HEK293 (cell line): ENCODE data around the gene CHPT1.

Source experiments
- CTCF ChIA-PET: fragments of 350-600 bp; formaldehyde crosslinking; extraction: SDS; loops from one replicate; lab custom pipeline; 2021; ENCODE audit warnings: antibody characterized with exemption; lab: Yijun Ruan, JAX
- POLR2A ChIA-PET: fragments of 300-600 bp; formaldehyde crosslinking; extraction: SDS; loops from one replicate; lab custom pipeline; 2020; ENCODE audit warnings: antibody characterized with exemption, inconsistent platforms; lab: Yijun Ruan, JAX
- H3K27ac ChIP-seq: fragments of 200-500 bp; sonication (Bioruptor generic); 2 replicates; pipeline ENCODE4 v1.5.1; 2014; ENCODE audit warnings: low read depth, low read length, control low read depth, inconsistent platforms; ENCODE audit errors: extremely low read depth
- H3K36me3 ChIP-seq, 2 experiments: fragments of 200-500 bp in 1 of 2; sonication (Bioruptor generic) in 1 of 2; 1 replicate in 1 of 2; 2 replicates in 1 of 2; pipeline ENCODE4 v1.5.1; 2014 to 2017; ENCODE audit warnings: inconsistent platforms in 2 of 2, low read length in 2 of 2; ENCODE audit not compliant: control insufficient read depth in 2 of 2, insufficient read depth in 1 of 2
- H3K4me1 ChIP-seq: fragments of 200-500 bp; sonication (Bioruptor generic); 2 replicates; pipeline ENCODE4 v1.5.1; 2014; ENCODE audit warnings: mild to moderate bottlenecking, low read length, inconsistent platforms; ENCODE audit not compliant: control insufficient read depth, insufficient read depth
- H3K4me3 ChIP-seq: 2 replicates; pipeline ENCODE4 v1.5.1; 2011; ENCODE audit warnings: low read depth, mild to moderate bottlenecking, control low read depth, low read length, moderate library complexity
- H3K9me3 ChIP-seq: fragments of 200-500 bp; sonication (Bioruptor generic); 2 replicates; pipeline ENCODE4 v1.5.1; 2014; ENCODE audit warnings: low read depth, low read length, inconsistent platforms; ENCODE audit not compliant: control insufficient read depth, insufficient read depth
- GLI4 ChIP-seq: fragments of 450-650 bp; formaldehyde crosslinking; IDR thresholded peaks from 2 replicates; pipeline ENCODE4 v1.5.1; 2016; ENCODE audit warnings: missing biosample characterization, missing genetic modification characterization
- KLF1 ChIP-seq: fragments of 450-650 bp; formaldehyde crosslinking; IDR thresholded peaks from 2 replicates; pipeline ENCODE4 v1.5.1; 2016; ENCODE audit warnings: missing biosample characterization, missing genetic modification characterization
- KLF16 ChIP-seq: fragments of 450-650 bp; formaldehyde crosslinking; IDR thresholded peaks from 2 replicates; pipeline ENCODE4 v1.5.1; 2017; ENCODE audit warnings: missing biosample characterization, missing genetic modification characterization
- SALL2 ChIP-seq: fragments of 450-650 bp; formaldehyde crosslinking; IDR thresholded peaks from 2 replicates; pipeline ENCODE4 v1.5.0; 2017; ENCODE audit warnings: missing biosample characterization, mild to moderate bottlenecking, missing genetic modification characterization, borderline replicate concordance
- SCRT2 ChIP-seq: fragments of 450-650 bp; formaldehyde crosslinking; IDR thresholded peaks from 2 replicates; pipeline ENCODE4 v1.5.1; 2016; ENCODE audit warnings: missing biosample characterization, missing genetic modification characterization
- SP2 ChIP-seq: fragments of 450-650 bp; formaldehyde crosslinking; IDR thresholded peaks from 2 replicates; pipeline ENCODE4 v1.5.1; 2016; ENCODE audit warnings: missing biosample characterization, missing genetic modification characterization
- SP7 ChIP-seq: fragments of 450-650 bp; formaldehyde crosslinking; IDR thresholded peaks from 2 replicates; pipeline ENCODE4 v1.5.1; 2016; ENCODE audit warnings: missing biosample characterization, missing genetic modification characterization
- ZBTB17 ChIP-seq: fragments of 450-650 bp; formaldehyde crosslinking; IDR thresholded peaks from 2 replicates; pipeline ENCODE4 v1.5.1; 2016; ENCODE audit warnings: missing biosample characterization, missing genetic modification characterization
- ZEB2 ChIP-seq: fragments of 450-650 bp; formaldehyde crosslinking; IDR thresholded peaks from 2 replicates; pipeline ENCODE4 v1.5.1; 2016; ENCODE audit warnings: missing biosample characterization, missing genetic modification characterization
- ZNF239 ChIP-seq: fragments of 450-650 bp; formaldehyde crosslinking; IDR thresholded peaks from 2 replicates; pipeline ENCODE4 v1.5.1; 2016; ENCODE audit warnings: missing biosample characterization, missing genetic modification characterization
- ZNF302 ChIP-seq: fragments of 450-650 bp; formaldehyde crosslinking; IDR thresholded peaks from 2 replicates; pipeline ENCODE4 v1.5.1; 2016; ENCODE audit warnings: missing biosample characterization, missing genetic modification characterization, low read depth
- ZNF324 ChIP-seq: fragments of 450-650 bp; formaldehyde crosslinking; IDR thresholded peaks from 2 replicates; pipeline ENCODE4 v1.5.1; 2016; ENCODE audit warnings: missing biosample characterization, missing genetic modification characterization
- ZNF426 ChIP-seq: fragments of 450-650 bp; formaldehyde crosslinking; IDR thresholded peaks from 2 replicates; pipeline ENCODE4 v1.5.1; 2017; ENCODE audit warnings: missing biosample characterization, missing genetic modification characterization, mild to moderate bottlenecking, inconsistent platforms, moderate library complexity
- ZNF544 ChIP-seq: fragments of 450-650 bp; formaldehyde crosslinking; IDR thresholded peaks from 2 replicates; pipeline ENCODE4 v1.5.0; 2017; ENCODE audit warnings: missing biosample characterization, missing genetic modification characterization
- ZNF549 ChIP-seq: fragments of 450-650 bp; IDR thresholded peaks from 2 replicates; pipeline ENCODE4 v1.5.1; 2018; ENCODE audit warnings: missing biosample characterization, missing genetic modification characterization, mild to moderate bottlenecking, inconsistent platforms, moderate library complexity
- TF ChIP-seq, protein P1 (sequence below): fragments of 450-650 bp; formaldehyde crosslinking; IDR thresholded peaks from 2 replicates; pipeline ENCODE4 v1.5.1; 2016; ENCODE audit warnings: missing biosample characterization, missing genetic modification characterization
- TF ChIP-seq, protein P2 (sequence below): fragments of 450-650 bp; formaldehyde crosslinking; IDR thresholded peaks from 2 replicates; pipeline ENCODE4 v1.5.1; 2016; ENCODE audit warnings: missing biosample characterization, missing genetic modification characterization
- TF ChIP-seq, protein P3 (sequence below): fragments of 450-650 bp; formaldehyde crosslinking; IDR thresholded peaks from 2 replicates; pipeline ENCODE4 v1.5.1; 2016; ENCODE audit warnings: missing biosample characterization, missing genetic modification characterization
- TF ChIP-seq, protein P4 (sequence below): fragments of 450-650 bp; formaldehyde crosslinking; IDR thresholded peaks from 2 replicates; pipeline ENCODE4 v1.5.1; 2016; ENCODE audit warnings: missing biosample characterization, missing genetic modification characterization
- TF ChIP-seq, protein P5 (sequence below): fragments of 450-650 bp; formaldehyde crosslinking; IDR thresholded peaks from 2 replicates; pipeline ENCODE4 v1.5.1; 2016; ENCODE audit warnings: missing biosample characterization, missing genetic modification characterization, borderline replicate concordance

CHPT1 gene

DNA sequence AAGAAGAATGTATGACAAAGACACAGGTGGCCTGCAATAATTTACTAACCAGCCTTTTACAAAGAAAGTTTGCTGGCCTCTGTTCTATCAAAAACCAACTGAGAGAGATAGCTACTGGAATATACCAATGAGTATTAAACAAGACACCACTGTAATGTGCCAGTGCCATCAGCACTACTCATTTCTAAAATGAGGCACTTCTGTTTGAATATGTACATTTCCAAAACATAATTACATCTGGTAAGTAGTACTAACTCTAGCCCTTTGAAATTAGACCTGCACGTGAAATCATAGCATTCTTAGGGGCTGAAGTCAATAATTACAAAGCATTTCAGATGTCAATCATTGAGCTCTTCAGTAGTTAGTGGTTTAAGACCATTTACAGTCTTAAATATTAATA is 48.8 kb downstream of the CHPT1 start:
- ChIA-PET POLR2A (no interaction called here), CTCF (interaction anchor here (0.6 to 1.9 kb wide), 4 partner anchors 14 to 642 kb away, joined by 3 to 5 read pairs (median 4); no protein-coding TSS in a partner anchor)
- Histone ChIP-seq H3K9me3 (no peaks in the 10 kb centered on the region), H3K36me3 (peaks cover 11 to 59% of the 10 kb centered on the region in 2 experiments), H3K4me3 (no peak overlapping the region), H3K27ac (no peak overlapping the region), H3K4me1 (no peaks in the 10 kb centered on the region)
- TF ChIP-seq ZNF239 (tag by site-specific recombination) (no peak), SP7 (0 out of 2 replicates have a peak, but pooled peaks have one; percentile 31), KLF1 (tag by site-specific recombination) (no peak), ZNF324 (no peak)

DNA sequence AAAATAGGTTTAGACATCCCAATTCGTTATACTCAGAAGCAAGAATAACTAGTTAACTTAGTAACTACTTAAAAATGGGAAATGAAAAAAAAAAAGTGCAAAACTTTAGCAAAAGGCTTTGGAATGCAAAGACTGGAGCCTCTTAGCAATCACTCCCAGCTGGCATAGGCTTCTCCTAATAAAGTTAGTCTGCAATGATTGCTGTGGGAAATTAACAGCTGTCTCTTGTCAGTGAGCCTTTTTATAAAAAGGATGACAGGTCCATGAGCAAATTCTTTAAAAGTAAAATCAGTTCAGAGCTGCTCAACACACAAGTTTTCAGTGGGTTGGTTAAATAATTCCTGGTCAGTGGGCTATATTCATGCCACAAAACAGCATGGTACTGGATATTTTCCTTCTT is 49.2 kb downstream of the CHPT1 start:
- Histone ChIP-seq H3K4me3 (no peak overlapping the region), H3K36me3 (peaks cover 11 to 61% of the 10 kb centered on the region in 2 experiments), H3K27ac (no peak overlapping the region), H3K4me1 (no peaks in the 10 kb centered on the region), H3K9me3 (no peaks in the 10 kb centered on the region)
- TF ChIP-seq ZNF302: no peak
- no peak for TF ChIP-seq ZNF426 (tag by site-specific recombination)
- TF ChIP-seq, protein P1, sequence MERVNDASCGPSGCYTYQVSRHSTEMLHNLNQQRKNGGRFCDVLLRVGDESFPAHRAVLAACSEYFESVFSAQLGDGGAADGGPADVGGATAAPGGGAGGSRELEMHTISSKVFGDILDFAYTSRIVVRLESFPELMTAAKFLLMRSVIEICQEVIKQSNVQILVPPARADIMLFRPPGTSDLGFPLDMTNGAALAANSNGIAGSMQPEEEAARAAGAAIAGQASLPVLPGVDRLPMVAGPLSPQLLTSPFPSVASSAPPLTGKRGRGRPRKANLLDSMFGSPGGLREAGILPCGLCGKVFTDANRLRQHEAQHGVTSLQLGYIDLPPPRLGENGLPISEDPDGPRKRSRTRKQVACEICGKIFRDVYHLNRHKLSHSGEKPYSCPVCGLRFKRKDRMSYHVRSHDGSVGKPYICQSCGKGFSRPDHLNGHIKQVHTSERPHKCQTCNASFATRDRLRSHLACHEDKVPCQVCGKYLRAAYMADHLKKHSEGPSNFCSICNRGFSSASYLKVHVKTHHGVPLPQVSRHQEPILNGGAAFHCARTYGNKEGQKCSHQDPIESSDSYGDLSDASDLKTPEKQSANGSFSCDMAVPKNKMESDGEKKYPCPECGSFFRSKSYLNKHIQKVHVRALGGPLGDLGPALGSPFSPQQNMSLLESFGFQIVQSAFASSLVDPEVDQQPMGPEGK: no peak
- TF ChIP-seq, protein P2, sequence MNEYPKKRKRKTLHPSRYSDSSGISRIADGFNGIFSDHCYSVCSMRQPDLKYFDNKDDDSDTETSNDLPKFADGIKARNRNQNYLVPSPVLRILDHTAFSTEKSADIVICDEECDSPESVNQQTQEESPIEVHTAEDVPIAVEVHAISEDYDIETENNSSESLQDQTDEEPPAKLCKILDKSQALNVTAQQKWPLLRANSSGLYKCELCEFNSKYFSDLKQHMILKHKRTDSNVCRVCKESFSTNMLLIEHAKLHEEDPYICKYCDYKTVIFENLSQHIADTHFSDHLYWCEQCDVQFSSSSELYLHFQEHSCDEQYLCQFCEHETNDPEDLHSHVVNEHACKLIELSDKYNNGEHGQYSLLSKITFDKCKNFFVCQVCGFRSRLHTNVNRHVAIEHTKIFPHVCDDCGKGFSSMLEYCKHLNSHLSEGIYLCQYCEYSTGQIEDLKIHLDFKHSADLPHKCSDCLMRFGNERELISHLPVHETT: no peak
- no peak for TF ChIP-seq ZNF549 (tag by site-specific recombination)
- TF ChIP-seq, protein P3, sequence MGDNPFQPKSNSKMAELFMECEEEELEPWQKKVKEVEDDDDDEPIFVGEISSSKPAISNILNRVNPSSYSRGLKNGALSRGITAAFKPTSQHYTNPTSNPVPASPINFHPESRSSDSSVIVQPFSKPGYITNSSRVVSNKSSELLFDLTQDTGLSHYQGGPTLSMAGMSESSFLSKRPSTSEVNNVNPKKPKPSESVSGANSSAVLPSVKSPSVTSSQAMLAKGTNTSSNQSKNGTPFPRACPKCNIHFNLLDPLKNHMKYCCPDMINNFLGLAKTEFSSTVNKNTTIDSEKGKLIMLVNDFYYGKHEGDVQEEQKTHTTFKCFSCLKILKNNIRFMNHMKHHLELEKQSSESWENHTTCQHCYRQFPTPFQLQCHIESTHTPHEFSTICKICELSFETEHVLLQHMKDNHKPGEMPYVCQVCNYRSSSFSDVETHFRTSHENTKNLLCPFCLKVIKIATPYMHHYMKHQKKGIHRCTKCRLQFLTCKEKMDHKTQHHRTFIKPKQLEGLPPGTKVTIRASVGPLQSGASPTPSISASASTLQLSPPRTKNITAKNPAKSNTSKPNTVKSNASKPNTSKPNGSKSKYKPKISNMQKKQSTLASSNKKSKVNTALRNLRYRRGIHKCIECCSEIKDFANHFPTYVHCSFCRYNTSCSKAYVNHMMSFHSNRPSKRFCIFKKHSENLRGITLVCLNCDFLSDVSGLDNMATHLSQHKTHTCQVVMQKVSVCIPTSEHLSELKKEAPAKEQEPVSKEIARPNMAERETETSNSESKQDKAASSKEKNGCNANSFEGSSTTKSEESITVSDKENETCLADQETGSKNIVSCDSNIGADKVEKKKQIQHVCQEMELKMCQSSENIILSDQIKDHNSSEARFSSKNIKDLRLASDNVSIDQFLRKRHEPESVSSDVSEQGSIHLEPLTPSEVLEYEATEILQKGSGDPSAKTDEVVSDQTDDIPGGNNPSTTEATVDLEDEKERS (tag by site-specific recombination): no peak
- TF ChIP-seq GLI4 (tag by site-specific recombination): no peak
- no peak for TF ChIP-seq ZBTB17
- no peak for TF ChIP-seq KLF1 (tag by site-specific recombination)
- TF ChIP-seq, protein P4, sequence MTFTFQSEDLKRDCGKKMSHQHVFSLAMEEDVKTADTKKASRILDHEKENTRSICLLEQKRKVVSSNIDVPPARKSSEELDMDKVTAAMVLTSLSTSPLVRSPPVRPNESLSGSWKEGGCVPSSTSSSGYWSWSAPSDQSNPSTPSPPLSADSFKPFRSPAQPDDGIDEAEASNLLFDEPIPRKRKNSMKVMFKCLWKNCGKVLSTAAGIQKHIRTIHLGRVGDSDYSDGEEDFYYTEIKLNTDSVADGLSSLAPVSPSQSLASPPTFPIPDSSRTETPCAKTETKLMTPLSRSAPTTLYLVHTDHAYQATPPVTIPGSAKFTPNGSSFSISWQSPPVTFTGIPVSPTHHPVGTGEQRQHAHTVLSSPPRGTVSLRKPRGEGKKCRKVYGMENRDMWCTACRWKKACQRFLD: no peak
- TF ChIP-seq ZEB2 (tag by site-specific recombination): no peak
- TF ChIP-seq SALL2 (tag by site-specific recombination): no peak
- TF ChIP-seq, protein P5, sequence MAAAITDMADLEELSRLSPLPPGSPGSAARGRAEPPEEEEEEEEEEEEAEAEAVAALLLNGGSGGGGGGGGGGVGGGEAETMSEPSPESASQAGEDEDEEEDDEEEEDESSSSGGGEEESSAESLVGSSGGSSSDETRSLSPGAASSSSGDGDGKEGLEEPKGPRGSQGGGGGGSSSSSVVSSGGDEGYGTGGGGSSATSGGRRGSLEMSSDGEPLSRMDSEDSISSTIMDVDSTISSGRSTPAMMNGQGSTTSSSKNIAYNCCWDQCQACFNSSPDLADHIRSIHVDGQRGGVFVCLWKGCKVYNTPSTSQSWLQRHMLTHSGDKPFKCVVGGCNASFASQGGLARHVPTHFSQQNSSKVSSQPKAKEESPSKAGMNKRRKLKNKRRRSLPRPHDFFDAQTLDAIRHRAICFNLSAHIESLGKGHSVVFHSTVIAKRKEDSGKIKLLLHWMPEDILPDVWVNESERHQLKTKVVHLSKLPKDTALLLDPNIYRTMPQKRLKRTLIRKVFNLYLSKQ (tag by site-specific recombination): no peak
- no peak for TF ChIP-seq SP2 (tag by site-specific recombination)
- no peak for TF ChIP-seq ZNF544 (tag by site-specific recombination)
- no peak for TF ChIP-seq SCRT2 (tag by site-specific recombination)
- TF ChIP-seq KLF16 (tag by site-specific recombination): no peak
- CTCF ChIA-PET: interaction anchor here (0.6 to 1.9 kb wide), 5 partner anchors 13 to 643 kb away, joined by 3 to 5 read pairs (median 4); no protein-coding TSS in a partner anchor
- POLR2A ChIA-PET: no interaction called here
